Suprapubic skin (tissue), 4 donors: ENCODE results near the gene ANTXR1.

Experiments
- CTCF ChIP-seq, 2 donors: fragments of 200-600 bp in 1 of 2; fragments of 450-650 bp in 1 of 2; sonication (generic) in 1 of 2; IDR thresholded peaks; one replicate each; pipeline ENCODE4 v1.5.1; 2016 to 2019; ENCODE audit warnings: antibody characterized with exemption in 2 of 2, mild to moderate bottlenecking in 1 of 2, moderate library complexity in 1 of 2
- EP300 ChIP-seq: sonication (generic); formaldehyde crosslinking; IDR thresholded peaks from one replicate; pipeline ENCODE4 v1.6.1; 2017; ENCODE audit warnings: antibody characterized with exemption
- POLR2A ChIP-seq, 2 donors: fragments of 450-650 bp; IDR thresholded peaks; one replicate each; pipeline ENCODE4 v1.6.1; 2017; ENCODE audit warnings: antibody characterized with exemption in 2 of 2, mild to moderate bottlenecking in 2 of 2, moderate library complexity in 2 of 2
- POLR2AphosphoS5 ChIP-seq, 3 donors: sonication (generic); formaldehyde crosslinking; IDR thresholded peaks; one replicate each; pipeline ENCODE4 v1.6.1; 2017; ENCODE audit warnings: antibody characterized with exemption in 3 of 3

GRCh38 chr2:69163556-69163955 lies 150.6 kb downstream of the ANTXR1 start:
- no peak for TF ChIP-seq POLR2AphosphoS5 (IDR thresholded peaks at IDR 0.05)
- no peak for TF ChIP-seq CTCF (IDR thresholded peaks at IDR 0.05)
- no peak for TF ChIP-seq POLR2A (IDR thresholded peaks at IDR 0.05)
- TF ChIP-seq EP300, result no peak
